Suprapubic skin (tissue), 4 donors: Measurements from ENCODE around the gene IL22RA2. TPM values are rescaled to one million over a fixed set of nuclear protein-coding genes. Genes with fewer than 3 reads are reported as not detected.

Experiments
- DNase-seq, 2 donors: peaks; one replicate each; pipeline ENCODE4 v3.0.0-alpha.2; 2019; ENCODE audit warnings: low spot score in 2 of 2
- H3K27ac ChIP-seq: fragments of 200-600 bp; sonication (generic); one replicate; pipeline ENCODE4 v1.5.1; 2019
- H3K27me3 ChIP-seq: fragments of 200-600 bp; sonication (generic); one replicate; pipeline ENCODE4 v1.5.1; 2019
- H3K36me3 ChIP-seq: fragments of 200-600 bp; sonication (generic); one replicate; pipeline ENCODE4 v1.5.1; 2019
- H3K4me1 ChIP-seq: fragments of 200-600 bp; sonication (generic); one replicate; pipeline ENCODE4 v1.5.1; 2019
- H3K4me3 ChIP-seq: fragments of 200-600 bp; sonication (generic); one replicate; pipeline ENCODE4 v1.5.1; 2019; ENCODE audit warnings: mild to moderate bottlenecking
- H3K9me3 ChIP-seq: fragments of 200-600 bp; sonication (generic); one replicate; pipeline ENCODE4 v1.5.1; 2019
- EP300 ChIP-seq: sonication (generic); formaldehyde crosslinking; IDR thresholded peaks from one replicate; pipeline ENCODE4 v1.6.1; 2017; ENCODE audit warnings: antibody characterized with exemption
- POLR2A ChIP-seq, 2 donors: fragments of 450-650 bp; IDR thresholded peaks; one replicate each; pipeline ENCODE4 v1.6.1; 2017; ENCODE audit warnings: antibody characterized with exemption in 2 of 2, mild to moderate bottlenecking in 2 of 2, moderate library complexity in 2 of 2
- POLR2AphosphoS5 ChIP-seq, 3 donors: sonication (generic); formaldehyde crosslinking; IDR thresholded peaks; one replicate each; pipeline ENCODE4 v1.6.1; 2017; ENCODE audit warnings: antibody characterized with exemption in 3 of 3
- WGBS: methylation state at CpG from one replicate; pipeline ENCODE4 v1.1.5; 2018; 5-methylcytosine and 5-hydroxymethylcytosine counted together
- total RNA-seq, 4 donors: library from RNA; depleted of rRNA; stranded (reverse); fragments of >200 nt; gene quantifications; one replicate each; pipeline ENCODE4 v1.1.0, GENCODE V29; 2016
- TF ChIP-seq, protein P1 (sequence below), 2 donors: fragments of 200-600 bp in 1 of 2; fragments of 450-650 bp in 1 of 2; sonication (generic) in 1 of 2; IDR thresholded peaks; one replicate each; pipeline ENCODE4 v1.5.1; 2016 to 2019; ENCODE audit warnings: antibody characterized with exemption in 2 of 2, mild to moderate bottlenecking in 1 of 2, moderate library complexity in 1 of 2

IL22RA2 gene
- total RNA-seq, 4 donors from 2014 or later = 0.26 to 0.56 TPM; not detected in 2

DNA sequence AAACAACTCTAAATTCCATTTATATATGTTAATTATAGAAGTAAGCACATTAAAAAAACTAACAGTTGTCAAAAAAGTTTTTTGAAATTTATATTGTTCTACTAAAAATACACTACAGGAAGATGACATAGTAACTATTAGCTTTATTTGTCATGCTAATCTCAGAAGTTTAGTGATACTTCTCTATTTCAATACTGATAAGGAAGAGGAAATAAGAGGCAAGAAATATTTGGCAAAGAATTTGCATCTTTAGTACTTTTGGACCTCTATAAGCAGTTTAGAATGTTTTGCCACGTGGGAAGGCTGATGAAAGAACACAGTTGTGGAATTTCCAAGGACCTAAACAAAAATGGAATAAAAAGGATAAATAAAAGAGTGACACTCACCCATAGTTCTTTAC is 33.1 kb upstream of the IL22RA2 start:
- WGBS = 30% methylated on average over 1 of the region's 1 CpG
- TF ChIP-seq POLR2AphosphoS5 (IDR thresholded peaks at IDR 0.05) (no peak), POLR2A (IDR thresholded peaks at IDR 0.05) (no peak), EP300 (no peak)
- TF ChIP-seq, protein P1, sequence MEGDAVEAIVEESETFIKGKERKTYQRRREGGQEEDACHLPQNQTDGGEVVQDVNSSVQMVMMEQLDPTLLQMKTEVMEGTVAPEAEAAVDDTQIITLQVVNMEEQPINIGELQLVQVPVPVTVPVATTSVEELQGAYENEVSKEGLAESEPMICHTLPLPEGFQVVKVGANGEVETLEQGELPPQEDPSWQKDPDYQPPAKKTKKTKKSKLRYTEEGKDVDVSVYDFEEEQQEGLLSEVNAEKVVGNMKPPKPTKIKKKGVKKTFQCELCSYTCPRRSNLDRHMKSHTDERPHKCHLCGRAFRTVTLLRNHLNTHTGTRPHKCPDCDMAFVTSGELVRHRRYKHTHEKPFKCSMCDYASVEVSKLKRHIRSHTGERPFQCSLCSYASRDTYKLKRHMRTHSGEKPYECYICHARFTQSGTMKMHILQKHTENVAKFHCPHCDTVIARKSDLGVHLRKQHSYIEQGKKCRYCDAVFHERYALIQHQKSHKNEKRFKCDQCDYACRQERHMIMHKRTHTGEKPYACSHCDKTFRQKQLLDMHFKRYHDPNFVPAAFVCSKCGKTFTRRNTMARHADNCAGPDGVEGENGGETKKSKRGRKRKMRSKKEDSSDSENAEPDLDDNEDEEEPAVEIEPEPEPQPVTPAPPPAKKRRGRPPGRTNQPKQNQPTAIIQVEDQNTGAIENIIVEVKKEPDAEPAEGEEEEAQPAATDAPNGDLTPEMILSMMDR (IDR thresholded peaks at IDR 0.05) = no peak
- Histone ChIP-seq H3K4me1 (peaks cover 28% of the 10 kb centered on the region), H3K27me3 (no peaks in the 10 kb centered on the region), H3K27ac (no peak overlapping the region), H3K4me3 (no peak overlapping the region), H3K36me3 (peaks cover 50% of the 10 kb centered on the region), H3K9me3 (no peaks in the 10 kb centered on the region)
- DNase-seq = no peak

DNA sequence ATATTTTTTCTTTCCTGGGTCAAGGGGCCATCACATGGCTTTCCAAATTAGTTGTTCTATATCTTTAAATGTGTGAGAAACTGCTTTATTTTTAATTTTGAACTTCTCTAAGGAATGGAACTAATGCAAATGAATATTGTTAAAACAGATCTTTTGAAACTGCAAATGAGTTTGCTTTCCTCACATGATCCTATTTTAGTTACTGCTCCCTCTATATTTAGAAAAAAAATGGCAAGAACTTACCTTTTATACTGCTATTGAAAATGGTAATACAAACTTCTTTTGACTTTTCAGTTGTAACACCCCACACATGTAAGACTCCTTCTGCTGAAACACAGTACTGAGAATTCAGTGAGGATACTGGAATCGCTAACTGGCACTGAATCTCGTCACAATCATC is 29.8 kb upstream of the IL22RA2 start:
- TF ChIP-seq, protein P1 (IDR thresholded peaks at IDR 0.05) = no peak
- TF ChIP-seq EP300 (no peak), POLR2A (IDR thresholded peaks at IDR 0.05) (no peak), POLR2AphosphoS5 (IDR thresholded peaks at IDR 0.05) (no peak)
- Histone ChIP-seq H3K4me3 (no peak overlapping the region), H3K4me1 (peaks cover 8% of the 10 kb centered on the region), H3K9me3 (no peaks in the 10 kb centered on the region), H3K27me3 (no peaks in the 10 kb centered on the region), H3K27ac (no peak overlapping the region), H3K36me3 (peaks cover 68% of the 10 kb centered on the region)
- 92% methylated on average over 2 of the region's 2 CpGs for WGBS
- no peak for DNase-seq

DNA sequence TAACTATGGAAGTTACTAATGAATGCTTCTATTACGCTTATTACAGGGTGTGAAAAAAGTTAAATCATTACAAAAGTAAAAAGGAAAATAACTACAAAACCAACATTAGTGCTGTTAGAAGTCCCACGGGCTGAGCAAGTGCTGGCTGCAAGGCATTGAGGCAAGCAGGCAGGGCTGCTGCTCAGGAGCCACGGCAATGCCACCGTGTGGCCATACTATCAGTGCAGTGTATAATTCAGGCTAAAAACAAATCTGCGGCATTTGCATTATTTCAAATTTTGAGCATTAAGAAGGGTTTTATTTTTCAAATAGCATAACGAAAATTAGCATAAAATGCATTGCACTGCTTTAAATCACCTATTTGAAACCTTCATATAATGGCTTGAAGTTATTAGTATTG is 28.6 kb upstream of the IL22RA2 start:
- H3K9me3 ChIP-seq = no peaks in the 10 kb centered on the region
- WGBS = 52% methylated on average over 6 of the region's 6 CpGs
- H3K4me3 ChIP-seq = no peak overlapping the region
- no peak overlapping the region for H3K27ac ChIP-seq
- peaks cover 6% of the 10 kb centered on the region for H3K4me1 ChIP-seq
- peaks cover 75% of the 10 kb centered on the region for H3K36me3 ChIP-seq
- TF ChIP-seq, protein P1 (IDR thresholded peaks at IDR 0.05) = peak; percentile 40 to 52
- TF ChIP-seq POLR2A (IDR thresholded peaks at IDR 0.05) = no peak
- no peak for TF ChIP-seq POLR2AphosphoS5 (IDR thresholded peaks at IDR 0.05)
- no peak for TF ChIP-seq EP300
- H3K27me3 ChIP-seq = no peaks in the 10 kb centered on the region
- DNase-seq = no peak

DNA sequence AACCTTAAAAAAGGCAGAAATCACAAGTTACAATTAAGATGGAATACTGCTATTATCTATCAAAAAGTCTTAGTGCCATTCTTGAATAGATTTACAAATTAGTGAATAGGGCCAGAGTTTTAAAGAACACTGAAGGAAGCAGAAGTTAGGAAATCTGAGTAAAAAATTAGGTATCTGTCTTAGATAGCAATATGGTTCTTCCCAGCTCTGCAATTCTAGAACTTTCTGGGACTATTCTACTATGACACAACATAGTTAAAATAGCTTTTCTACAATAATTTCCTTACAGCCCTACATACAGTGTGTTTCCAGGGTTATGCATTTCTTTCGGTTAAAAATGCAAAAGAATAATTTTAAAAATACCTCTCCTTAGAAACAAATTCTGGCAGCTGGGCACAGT is 27.6 kb upstream of the IL22RA2 start:
- H3K9me3 ChIP-seq = no peaks in the 10 kb centered on the region
- H3K4me3 ChIP-seq = no peak overlapping the region
- no peak overlapping the region for H3K27ac ChIP-seq
- DNase-seq = no peak
- H3K4me1 ChIP-seq = peaks cover 6% of the 10 kb centered on the region
- TF ChIP-seq EP300 (no peak), POLR2AphosphoS5 (IDR thresholded peaks at IDR 0.05) (no peak)
- TF ChIP-seq, protein P1 (IDR thresholded peaks at IDR 0.05) = no peak
- H3K27me3 ChIP-seq = no peaks in the 10 kb centered on the region
- peaks cover 77% of the 10 kb centered on the region for H3K36me3 ChIP-seq
- WGBS = 100% methylated on average over 1 of the region's 1 CpG

DNA sequence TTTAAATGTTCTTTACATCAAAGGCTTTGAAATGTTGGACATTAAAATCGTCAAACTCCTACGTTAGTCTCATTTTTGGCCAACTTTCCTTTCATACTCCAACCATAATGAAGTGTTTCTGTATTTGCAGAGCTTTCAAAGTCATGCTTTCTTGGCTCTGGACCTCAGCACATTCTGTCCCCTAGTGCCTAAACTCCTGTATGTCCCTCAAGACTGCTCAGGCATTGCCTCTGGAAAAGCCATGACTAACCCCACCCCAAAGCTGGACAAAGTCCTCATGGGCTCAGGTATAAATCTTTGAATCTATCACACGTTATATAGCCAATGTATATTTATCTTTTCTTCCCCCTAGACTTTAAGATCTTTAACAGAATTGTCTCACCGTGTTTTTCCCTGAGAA is 26.8 kb upstream of the IL22RA2 start:
- TF ChIP-seq EP300 (no peak), POLR2A (IDR thresholded peaks at IDR 0.05) (no peak), POLR2AphosphoS5 (IDR thresholded peaks at IDR 0.05) (no peak)
- TF ChIP-seq, protein P1 (IDR thresholded peaks at IDR 0.05) = no peak
- H3K9me3 ChIP-seq = no peaks in the 10 kb centered on the region
- peaks cover 70% of the 10 kb centered on the region for H3K36me3 ChIP-seq
- no peaks in the 10 kb centered on the region for H3K27me3 ChIP-seq
- WGBS = 92% methylated on average over 4 of the region's 4 CpGs
- DNase-seq = no peak
- H3K27ac ChIP-seq = no peak overlapping the region
- peaks cover 6% of the 10 kb centered on the region for H3K4me1 ChIP-seq
- H3K4me3 ChIP-seq = no peak overlapping the region
